Heart left ventricle (tissue), 16 donors: ENCODE results near the gene CENPP. TPM values are rescaled to one million over a fixed set of nuclear protein-coding genes. Genes with fewer than 3 reads are reported as not detected.

Experiments
- ATAC-seq, 4 donors: fragments of 200-7000 bp; cut with Tn5 transposase; one replicate each; pipeline ENCODE4 v1.9.1; 2020 to 2022; ENCODE audit warnings: moderate library complexity in 4 of 4, mild to moderate bottlenecking in 3 of 4, moderate number of reproducible peaks in 1 of 4
- DNase-seq, 5 donors: peaks; one replicate each; pipeline ENCODE4 v3.0.0-alpha.2; 2020
- H3K27ac ChIP-seq, 12 donors: fragments of 200-600 bp; sonication (generic) in 4 of 12; one replicate each; pipeline versions ENCODE4 v1.5.0 to v1.8.0; 2016 to 2022; ENCODE audit warnings: mild to moderate bottlenecking in 2 of 12
- H3K27me3 ChIP-seq, 9 donors: fragments of 200-600 bp; sonication (generic) in 2 of 9; one replicate each; pipeline versions ENCODE4 v1.5.1 to v1.8.0; 2016 to 2022; ENCODE audit warnings: mild to moderate bottlenecking in 3 of 9
- H3K36me3 ChIP-seq, 9 donors: fragments of 200-600 bp; sonication (generic) in 2 of 9; one replicate each; pipeline versions ENCODE4 v1.5.0 to v1.8.0; 2018 to 2022; ENCODE audit warnings: mild to moderate bottlenecking in 2 of 9
- H3K4me1 ChIP-seq, 12 donors: fragments of 200-600 bp; sonication (generic) in 4 of 12; one replicate each; pipeline versions ENCODE4 v1.5.0 to v1.8.0; 2016 to 2022; ENCODE audit warnings: mild to moderate bottlenecking in 3 of 12
- H3K4me3 ChIP-seq, 12 donors: fragments of 200-600 bp; sonication (generic) in 4 of 12; one replicate each; pipeline versions ENCODE4 v1.5.0 to v1.8.0; 2017 to 2022; ENCODE audit warnings: mild to moderate bottlenecking in 9 of 12, moderate library complexity in 4 of 12
- H3K9me3 ChIP-seq, 12 donors: fragments of 200-600 bp; sonication (generic) in 4 of 12; one replicate each; pipeline versions ENCODE4 v1.5.0 to v1.8.0; 2016 to 2022; ENCODE audit warnings: mild to moderate bottlenecking in 1 of 12
- POLR2A ChIP-seq, 2 donors: fragments of 450-650 bp; IDR thresholded peaks; one replicate each; pipeline ENCODE4 v1.6.1; 2017; ENCODE audit warnings: antibody characterized with exemption in 2 of 2, mild to moderate bottlenecking in 2 of 2, moderate library complexity in 2 of 2
- WGBS, 4 donors: extraction: QIAGEN DNeasy Blood & Tissue Kit in 2 of 4; methylation state at CpG; one replicate each; pipeline versions ENCODE4 v1.1.5 to v1.1.7; 2013 to 2018; 5-methylcytosine and 5-hydroxymethylcytosine counted together
- intact Hi-C, 10 donors: fragments of 100-400 bp; cut with DNase I; formaldehyde crosslinking; loops; one replicate each; pipeline versions ENCODE4 v1.11.1 to v1.14.2; 2022
- polyA plus RNA-seq, 2 donors: library from polyadenylated mRNA; stranded (reverse); fragments of 200-250 nt; gene quantifications; one replicate each; pipeline ENCODE4 v1.2.3, GENCODE V29; 2013
- total RNA-seq, 9 donors: library from RNA; depleted of rRNA in 2 of 9; stranded (reverse); fragments of >200 nt in 2 of 9; fragmentation: NEBNext Ultra II Directional in 3 of 9; extraction: Animal tissue kit (Norgen Biotek cat#: 25700) in 3 of 9; gene quantifications; one replicate each; pipeline versions ENCODE4 v1.1.0 to v1.2.4, GENCODE V29; 2016 to 2023
- TF ChIP-seq, protein P1 (sequence below), 12 donors: fragments of 200-600 bp; sonication (generic) in 4 of 12; IDR thresholded peaks; one replicate each; pipeline versions ENCODE4 v1.5.0 to v1.8.0; 2018 to 2022; ENCODE audit warnings: antibody characterized with exemption in 12 of 12, mild to moderate bottlenecking in 5 of 12
- donor health status: ischemic (EF 13 %, LVEDD 7.1; RV severe dilation, severe dysfunction).
- donor health status: healthy with polysubstance abuse.
- donor health status: DM: no; HTN: yes; CAD: no.
- donor health status: DM: no; HTN: no; CAD: no.
- donor health status: ischemic (EF 25% LVEDD 6.9; RV normal size, moderate dysfunction).
- donor health status: ischemic (EF 25% LVEDD 5.7; RV mildly dilated, moderate dysfunction).
- donor health status: healthy.
- donor health status: DM: yes; HTN: yes; CAD: no.
- donor health status: ischemic (EF 35%, LVEDD 5.7; RV mildly dilated, moderate dysfunction).
- donor health status: nonischemic (EF 11% LVEDD 7.7; RV severe dilation, severe dysfunction).
- donor health status: DM: yes; HTN: yes; CAD: no.
- donor health status: PGD.
- donor health status: ischemic (EF 29% LVEDD 5.4; RV normal size, mild dysfunction).
- donor health status: nonischemic (EF 23%, LVEDD 6.1; RV moderate dilation, normal function).

The CENPP gene
- total and polyA plus RNA-seq, 11 donors: 1.1 to 5.8 (median 2.4) TPM

DNA sequence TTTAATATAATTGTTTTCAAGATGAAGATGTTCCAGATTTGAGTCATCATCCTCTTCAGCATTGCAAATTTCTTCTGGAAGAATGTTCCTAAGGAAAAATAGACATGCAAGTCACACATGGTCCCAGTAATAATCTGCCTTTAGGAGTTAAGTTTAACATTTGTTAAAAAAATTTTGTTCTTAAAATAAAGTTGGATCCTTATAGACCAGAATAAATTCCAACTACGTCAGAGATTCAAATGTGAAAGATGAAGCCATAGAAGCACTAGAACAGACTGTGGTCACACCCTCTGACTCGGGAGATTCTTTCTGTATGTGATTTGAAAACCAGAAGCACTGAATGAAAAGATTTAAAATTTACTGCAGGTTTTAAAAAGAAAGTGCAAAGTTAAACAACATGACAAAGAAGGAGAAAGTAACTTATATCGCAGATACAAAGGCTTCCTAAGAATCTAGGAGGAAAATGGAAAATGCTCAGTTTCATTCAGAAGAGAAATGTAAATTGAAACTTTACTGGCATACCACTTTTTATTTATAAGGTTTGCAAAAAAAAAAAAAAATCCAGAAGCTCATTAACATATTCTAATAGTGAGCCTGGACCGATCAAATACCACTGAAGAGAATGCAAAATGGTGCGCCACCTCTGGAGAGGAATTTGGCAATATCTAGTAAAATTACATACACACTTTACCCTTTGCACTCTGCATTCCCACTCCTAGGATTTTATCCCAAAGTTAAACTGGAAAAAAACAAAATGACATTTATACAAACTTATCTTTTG, 170.8 kb downstream of the CENPP start:
- DNase-seq (no peak), ATAC-seq (no peak)
- Histone ChIP-seq H3K27ac (peak overlapping the region in 1 of 12 donors; percentile 4), H3K9me3 (no peaks in the 10 kb centered on the region), H3K27me3 (no peaks in the 10 kb centered on the region), H3K4me3 (no peak overlapping the region), H3K36me3 (peaks cover 0 to 25% (median 0%) of the 10 kb centered on the region in 9 donors), H3K4me1 (peaks cover 0 to 20% (median under 1%) of the 10 kb centered on the region in 12 donors)
- intact Hi-C loops: no loop called here
- WGBS, 4 donors: 81 to 85% (median 83%) methylated on average over 5 of the region's 5 CpGs
- no peak for TF ChIP-seq POLR2A (IDR thresholded peaks at IDR 0.05)
- TF ChIP-seq, protein P1, sequence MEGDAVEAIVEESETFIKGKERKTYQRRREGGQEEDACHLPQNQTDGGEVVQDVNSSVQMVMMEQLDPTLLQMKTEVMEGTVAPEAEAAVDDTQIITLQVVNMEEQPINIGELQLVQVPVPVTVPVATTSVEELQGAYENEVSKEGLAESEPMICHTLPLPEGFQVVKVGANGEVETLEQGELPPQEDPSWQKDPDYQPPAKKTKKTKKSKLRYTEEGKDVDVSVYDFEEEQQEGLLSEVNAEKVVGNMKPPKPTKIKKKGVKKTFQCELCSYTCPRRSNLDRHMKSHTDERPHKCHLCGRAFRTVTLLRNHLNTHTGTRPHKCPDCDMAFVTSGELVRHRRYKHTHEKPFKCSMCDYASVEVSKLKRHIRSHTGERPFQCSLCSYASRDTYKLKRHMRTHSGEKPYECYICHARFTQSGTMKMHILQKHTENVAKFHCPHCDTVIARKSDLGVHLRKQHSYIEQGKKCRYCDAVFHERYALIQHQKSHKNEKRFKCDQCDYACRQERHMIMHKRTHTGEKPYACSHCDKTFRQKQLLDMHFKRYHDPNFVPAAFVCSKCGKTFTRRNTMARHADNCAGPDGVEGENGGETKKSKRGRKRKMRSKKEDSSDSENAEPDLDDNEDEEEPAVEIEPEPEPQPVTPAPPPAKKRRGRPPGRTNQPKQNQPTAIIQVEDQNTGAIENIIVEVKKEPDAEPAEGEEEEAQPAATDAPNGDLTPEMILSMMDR (IDR thresholded peaks at IDR 0.05): no peak

DNA sequence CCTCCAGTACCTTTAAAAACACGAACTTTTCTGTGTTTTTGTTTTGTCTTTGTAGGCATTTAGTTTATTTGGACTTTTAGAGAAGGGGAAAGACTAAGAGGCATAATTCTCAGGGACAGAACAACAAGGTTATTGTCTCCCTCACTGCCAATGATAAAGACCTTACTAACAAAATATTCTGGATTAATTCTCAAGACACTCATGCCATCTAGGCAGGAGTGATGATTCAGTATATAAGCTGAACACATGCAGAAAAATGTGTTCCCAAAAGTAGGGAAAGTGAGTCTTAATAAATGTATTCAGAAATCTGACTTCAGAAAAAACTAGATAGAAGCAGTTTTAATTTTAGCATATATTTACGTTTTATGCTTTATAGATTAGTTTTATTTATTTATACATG, 173.9 kb downstream of the CENPP start:
- Histone ChIP-seq H3K27me3 (no peaks in the 10 kb centered on the region), H3K36me3 (peaks cover 0 to 18% (median 0%) of the 10 kb centered on the region in 9 donors), H3K27ac (no peak overlapping the region), H3K4me3 (no peak overlapping the region), H3K4me1 (peaks cover 0 to 45% (median 6%) of the 10 kb centered on the region in 12 donors), H3K9me3 (no peaks in the 10 kb centered on the region)
- 72 to 88% (median 82%) methylated on average over 2 of the region's 2 CpGs for WGBS, 4 donors
- TF ChIP-seq, protein P1 (IDR thresholded peaks at IDR 0.05): no peak
- TF ChIP-seq POLR2A (IDR thresholded peaks at IDR 0.05): no peak
- ATAC-seq (no peak), DNase-seq (no peak)
- intact Hi-C loops: loop anchor here in 3 of 10 donors (10.0 kb wide), 2 partner anchors 105 to 135 kb away; no protein-coding TSS in a partner anchor

DNA sequence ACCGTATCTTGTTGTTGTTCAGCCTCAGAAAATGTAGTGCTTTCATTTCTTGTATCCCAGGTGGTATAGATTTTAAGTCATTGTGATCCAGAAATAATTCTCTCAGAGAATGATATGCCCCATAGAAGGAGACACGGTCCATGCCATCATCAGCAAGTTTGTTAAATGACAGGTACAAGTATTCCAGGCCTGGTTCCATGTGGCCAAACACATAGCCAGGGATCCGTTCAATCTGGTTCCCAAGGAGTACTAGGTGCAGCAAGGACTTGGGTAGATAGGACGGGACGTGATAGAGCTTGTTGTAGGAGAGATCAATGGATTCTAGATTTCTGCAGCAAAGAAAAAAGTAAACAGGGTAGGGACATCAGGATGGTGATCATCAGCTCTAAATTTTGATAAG, 175.0 kb downstream of the CENPP start:
- 72 to 75% (median 73%) methylated on average over 5 of the region's 5 CpGs for WGBS, 4 donors
- H3K4me3 ChIP-seq: no peak overlapping the region
- peaks cover 0 to 55% (median 10%) of the 10 kb centered on the region in 12 donors for H3K4me1 ChIP-seq
- DNase-seq (no peak), ATAC-seq (peak in 3 of 4 donors; percentile 21 to 58 (median 26))
- no peaks in the 10 kb centered on the region for H3K9me3 ChIP-seq
- H3K36me3 ChIP-seq: peaks cover 0 to 16% (median 0%) of the 10 kb centered on the region in 9 donors
- peak overlapping the region in 1 of 12 donors; percentile 67 for H3K27ac ChIP-seq
- no peaks in the 10 kb centered on the region for H3K27me3 ChIP-seq
- intact Hi-C loops: loop anchor here in 3 of 10 donors (10.0 kb wide), 2 partner anchors 104 to 134 kb away; no protein-coding TSS in a partner anchor
- TF ChIP-seq, protein P1 (IDR thresholded peaks at IDR 0.05): no peak
- no peak for TF ChIP-seq POLR2A (IDR thresholded peaks at IDR 0.05)

DNA sequence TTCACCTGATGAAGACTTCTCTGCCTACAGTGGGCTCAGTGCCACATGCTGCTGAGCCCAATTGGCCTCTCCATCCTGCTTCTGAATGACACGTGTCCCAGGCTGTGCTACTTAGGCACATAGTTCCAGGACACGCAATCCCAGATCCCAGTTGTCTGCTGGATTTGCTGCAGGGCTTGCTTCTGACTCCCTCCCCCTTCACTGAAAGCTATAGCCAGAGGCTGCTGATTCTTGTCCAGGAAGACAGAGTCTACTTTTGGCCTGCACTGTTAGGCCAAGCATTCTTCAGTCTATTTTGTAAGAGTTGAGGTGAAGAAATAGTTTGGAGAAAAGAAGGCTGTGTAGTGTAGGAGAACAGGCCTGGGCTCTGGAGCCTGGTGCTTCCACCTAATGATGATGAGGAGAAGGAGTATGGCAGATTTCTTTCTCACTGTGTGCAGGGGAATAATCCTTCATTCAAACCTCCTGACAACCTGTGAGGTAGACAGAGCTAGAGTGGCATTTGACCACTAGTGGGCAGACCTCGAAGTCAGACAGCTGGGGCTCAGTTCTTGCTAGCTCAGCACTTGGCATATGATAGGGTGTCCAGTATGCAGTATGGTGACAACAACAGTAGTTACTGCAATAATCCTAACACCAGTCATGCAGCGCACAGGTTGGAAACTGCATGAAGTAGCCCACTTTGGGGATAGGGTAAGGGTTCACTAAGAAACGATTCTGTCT, 176.1 kb downstream of the CENPP start:
- H3K9me3 ChIP-seq: no peaks in the 10 kb centered on the region
- peak in 2 of 5 donors; percentile 40 to 43 for DNase-seq
- peak; percentile 58 to 80 (median 64) for ATAC-seq
- H3K27ac ChIP-seq: peak overlapping the region in 6 of 12 donors; percentile 1 to 67 (median 18)
- H3K4me3 ChIP-seq: no peak overlapping the region
- peaks cover 0 to 11% (median 0%) of the 10 kb centered on the region in 9 donors for H3K36me3 ChIP-seq
- intact Hi-C loops: loop anchor here in 3 of 10 donors (10.0 kb wide), 2 partner anchors 103 to 133 kb away; no protein-coding TSS in a partner anchor
- 76 to 83% (median 80%) methylated on average over 5 of the region's 5 CpGs for WGBS, 4 donors
- peaks cover 0 to 63% (median 20%) of the 10 kb centered on the region in 12 donors for H3K4me1 ChIP-seq
- no peaks in the 10 kb centered on the region for H3K27me3 ChIP-seq
- TF ChIP-seq, protein P1 (IDR thresholded peaks at IDR 0.05): peak in 10 of 12 donors; percentile 23 to 54 (median 33)
- no peak for TF ChIP-seq POLR2A (IDR thresholded peaks at IDR 0.05)
